HepG2 (cell line): ENCODE data around the gene GFRA1. TPM values are rescaled to one million over a fixed set of nuclear protein-coding genes. Genes with fewer than 3 reads are reported as not detected.

Source experiments
- SMAD1 ChIP-seq: sonication (generic); formaldehyde crosslinking; IDR thresholded peaks from 2 replicates; pipeline ENCODE4 v1.4.0; 2020; ENCODE audit warnings: missing genetic modification reagents, low read depth, mild to moderate bottlenecking, borderline replicate concordance
- YEATS2 ChIP-seq: sonication (generic); formaldehyde crosslinking; IDR thresholded peaks from 2 replicates; pipeline ENCODE4 v1.4.0; 2020; ENCODE audit warnings: missing genetic modification reagents, borderline replicate concordance
- polyA plus RNA-seq, 8 experiments: library from polyadenylated mRNA; depleted of rRNA in 3 of 8; stranded (reverse) in 7 of 8; unstranded in 1 of 8; fragments of >200 nt; fragmentation: Illumina TruSeq in 4 of 8; extraction: Trizol in 4 of 8; gene quantifications; 2 replicates each; pipeline versions ENCODE4 v1.2.1 to v1.2.3, GENCODE V29; 2011 to 2016; ENCODE audit warnings: low read depth in 4 of 8, missing spikeins in 1 of 8, mixed read lengths in 1 of 8; ENCODE audit not compliant: insufficient read depth in 1 of 8
- total RNA-seq, 5 experiments: library from RNA; depleted of rRNA; stranded (reverse); fragments of >200 nt; fragmentation: Illumina TruSeq; extraction: Trizol; gene quantifications; 2 replicates each; pipeline ENCODE4 v1.2.3, GENCODE V29; 2016; ENCODE audit warnings: low read depth in 1 of 5
- TF ChIP-seq, protein P1 (sequence below), 2 experiments: fragments of 450-650 bp in 1 of 2; sonication (generic) in 1 of 2; formaldehyde crosslinking in 1 of 2; IDR thresholded peaks; 2 replicates each; pipeline versions ENCODE4 v1.6.1 to v1.8.0; 2016 to 2022; ENCODE audit warnings: antibody characterized with exemption in 1 of 2, mild to moderate bottlenecking in 1 of 2, missing genetic modification reagents in 1 of 2

Gene GFRA1
- total and polyA plus RNA-seq, 2 of the 13 experiments (the other 11 are each of a cell fraction or from before 2014, with no cell fraction given): not detected

DNA sequence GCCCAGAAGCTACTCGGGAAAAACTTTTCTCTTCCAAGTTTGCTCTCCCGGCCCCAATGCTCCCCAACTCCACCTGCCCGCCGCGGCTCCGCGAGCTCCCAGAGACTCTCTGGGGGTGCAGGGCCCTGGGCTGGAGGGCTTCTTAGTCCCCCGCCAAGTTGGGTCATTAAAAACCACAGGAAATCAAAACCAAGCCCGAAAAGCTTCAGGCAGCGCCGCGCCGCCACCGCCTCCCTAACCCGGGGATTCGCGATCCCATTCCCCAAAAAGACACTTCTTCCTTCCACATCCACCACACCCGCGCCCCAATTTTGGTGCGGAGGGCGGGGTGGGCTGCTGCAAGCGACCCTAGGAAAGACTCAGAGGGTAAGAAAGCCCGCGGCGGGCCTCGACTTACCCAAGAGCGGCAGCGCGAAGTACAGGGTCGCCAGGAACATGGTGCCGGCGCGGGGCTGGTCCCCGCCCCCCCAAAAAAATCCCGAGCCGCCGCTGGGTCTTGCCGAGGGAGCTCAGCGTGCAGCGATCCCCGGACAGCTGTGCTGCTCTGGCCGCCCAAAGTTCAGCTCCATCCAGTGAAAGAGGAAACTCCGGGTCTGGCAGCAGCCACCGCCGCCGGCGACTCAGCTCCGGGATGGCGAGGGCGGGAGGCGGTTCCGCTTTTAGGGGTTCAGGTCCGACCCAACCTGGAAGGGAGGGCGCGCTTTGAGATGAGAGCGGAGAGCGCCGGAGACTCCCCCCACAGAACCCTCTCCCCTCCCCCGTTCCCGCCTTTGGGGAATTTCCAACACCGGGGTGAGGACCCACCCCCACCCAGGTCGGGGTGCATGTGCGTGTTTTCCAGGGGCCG lies 1.2 kb downstream of the GFRA1 start (continued):
- TF ChIP-seq, protein P1, sequence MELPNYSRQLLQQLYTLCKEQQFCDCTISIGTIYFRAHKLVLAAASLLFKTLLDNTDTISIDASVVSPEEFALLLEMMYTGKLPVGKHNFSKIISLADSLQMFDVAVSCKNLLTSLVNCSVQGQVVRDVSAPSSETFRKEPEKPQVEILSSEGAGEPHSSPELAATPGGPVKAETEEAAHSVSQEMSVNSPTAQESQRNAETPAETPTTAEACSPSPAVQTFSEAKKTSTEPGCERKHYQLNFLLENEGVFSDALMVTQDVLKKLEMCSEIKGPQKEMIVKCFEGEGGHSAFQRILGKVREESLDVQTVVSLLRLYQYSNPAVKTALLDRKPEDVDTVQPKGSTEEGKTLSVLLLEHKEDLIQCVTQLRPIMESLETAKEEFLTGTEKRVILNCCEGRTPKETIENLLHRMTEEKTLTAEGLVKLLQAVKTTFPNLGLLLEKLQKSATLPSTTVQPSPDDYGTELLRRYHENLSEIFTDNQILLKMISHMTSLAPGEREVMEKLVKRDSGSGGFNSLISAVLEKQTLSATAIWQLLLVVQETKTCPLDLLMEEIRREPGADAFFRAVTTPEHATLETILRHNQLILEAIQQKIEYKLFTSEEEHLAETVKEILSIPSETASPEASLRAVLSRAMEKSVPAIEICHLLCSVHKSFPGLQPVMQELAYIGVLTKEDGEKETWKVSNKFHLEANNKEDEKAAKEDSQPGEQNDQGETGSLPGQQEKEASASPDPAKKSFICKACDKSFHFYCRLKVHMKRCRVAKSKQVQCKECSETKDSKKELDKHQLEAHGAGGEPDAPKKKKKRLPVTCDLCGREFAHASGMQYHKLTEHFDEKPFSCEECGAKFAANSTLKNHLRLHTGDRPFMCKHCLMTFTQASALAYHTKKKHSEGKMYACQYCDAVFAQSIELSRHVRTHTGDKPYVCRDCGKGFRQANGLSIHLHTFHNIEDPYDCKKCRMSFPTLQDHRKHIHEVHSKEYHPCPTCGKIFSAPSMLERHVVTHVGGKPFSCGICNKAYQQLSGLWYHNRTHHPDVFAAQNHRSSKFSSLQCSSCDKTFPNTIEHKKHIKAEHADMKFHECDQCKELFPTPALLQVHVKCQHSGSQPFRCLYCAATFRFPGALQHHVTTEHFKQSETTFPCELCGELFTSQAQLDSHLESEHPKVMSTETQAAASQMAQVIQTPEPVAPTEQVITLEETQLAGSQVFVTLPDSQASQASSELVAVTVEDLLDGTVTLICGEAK (IDR thresholded peaks at IDR 0.05): no peak
- TF ChIP-seq, protein P1 (CRISPR knock-in tag; IDR thresholded peaks at IDR 0.05): no peak
- TF ChIP-seq YEATS2 (CRISPR knock-in tag) (no peak), SMAD1 (no peak)
